ENCODE results near the gene GLIPR1L2.
"Not testable (repeated sequence)": the region's sequence is repeated elsewhere in the genome, so short reads cannot be mapped to it uniquely, and the experiment has no call there.

GLIPR1L2 gene

DNA sequence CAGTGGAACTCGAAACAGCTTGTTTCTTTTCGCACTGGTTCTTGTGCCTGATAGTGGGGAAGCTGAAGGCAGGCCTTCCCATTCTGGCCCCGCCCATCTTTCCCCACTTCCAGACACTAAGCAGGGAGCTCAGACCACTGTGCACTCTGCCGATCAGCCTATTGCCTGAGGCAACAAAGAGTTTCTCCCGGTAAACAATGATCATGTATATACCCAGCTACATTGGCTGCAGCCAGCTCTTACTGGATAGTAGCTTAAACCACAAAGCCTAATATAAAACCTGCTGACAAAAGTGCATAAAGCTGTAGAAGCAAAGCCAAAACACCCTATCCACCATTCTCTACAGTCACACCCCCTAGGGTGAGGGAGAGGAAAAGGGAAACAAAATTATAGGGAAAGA lies 65.0 kb downstream of the GLIPR1L2 start:
- Histone ChIP-seq H3K4me1 (ENCODE audit: control insufficient read depth, insufficient read depth, low read length) (no peaks in the 10 kb centered on the region), H3K27me3 (ENCODE audit: control insufficient read depth, insufficient read depth, low read length) (no peaks in the 10 kb centered on the region), H3K9ac (ENCODE audit: low read length) (no peak overlapping the region), H3K9me3 (ENCODE audit: control insufficient read depth, low read length) (no peaks in the 10 kb centered on the region), H3K4me3 (ENCODE audit: low read length) (no peak overlapping the region), H3K36me3 (ENCODE audit: control insufficient read depth, insufficient read depth, low read length) (no peaks in the 10 kb centered on the region)

DNA sequence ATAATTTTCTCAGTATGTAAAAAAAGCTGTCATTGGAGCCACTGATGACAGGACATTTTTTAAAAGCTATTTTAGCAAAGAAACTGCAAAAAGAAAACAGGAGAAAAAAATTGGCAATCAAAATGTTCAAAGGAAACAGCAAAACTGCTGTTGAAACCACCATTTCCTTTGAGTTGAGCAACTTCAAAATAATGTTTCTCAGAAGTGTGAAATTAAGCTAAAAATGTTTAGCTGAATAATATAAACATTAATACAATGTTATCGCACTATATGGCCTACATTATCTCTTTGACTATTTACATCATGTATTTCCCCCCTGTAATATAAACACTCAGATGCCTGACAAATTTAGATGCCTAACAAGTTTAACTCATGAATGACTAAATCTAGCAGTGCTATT lies 66.3 kb downstream of the GLIPR1L2 start:
- Histone ChIP-seq H3K9me3 (ENCODE audit: control insufficient read depth, low read length) (no peaks in the 10 kb centered on the region), H3K27me3 (ENCODE audit: control insufficient read depth, insufficient read depth, low read length) (no peaks in the 10 kb centered on the region), H3K9ac (ENCODE audit: low read length) (no peak overlapping the region), H3K4me3 (ENCODE audit: low read length) (no peak overlapping the region), H3K36me3 (ENCODE audit: control insufficient read depth, insufficient read depth, low read length) (no peaks in the 10 kb centered on the region), H3K4me1 (ENCODE audit: control insufficient read depth, insufficient read depth, low read length) (no peaks in the 10 kb centered on the region)

DNA sequence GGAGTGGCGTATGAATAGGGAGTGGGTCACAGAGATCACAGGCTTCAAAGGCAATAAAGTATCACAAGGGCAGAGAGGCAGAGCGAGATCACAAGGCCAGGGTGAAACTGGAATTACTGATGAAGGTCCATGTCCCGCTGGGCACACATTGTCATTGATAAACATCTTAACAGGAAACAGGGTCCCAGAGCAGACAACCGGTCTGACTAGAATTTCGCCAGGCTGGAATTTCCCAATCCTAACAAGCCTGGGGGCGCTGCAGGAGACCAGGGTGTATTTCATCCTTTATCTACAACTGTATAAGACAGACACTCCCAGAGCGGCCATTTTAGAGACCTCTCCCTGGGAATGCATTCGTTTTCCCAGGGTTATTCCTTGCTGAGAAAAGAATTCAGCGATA lies 67.0 kb downstream of the GLIPR1L2 start:
- not testable (repeated sequence) for H3K9me3 ChIP-seq (ENCODE audit: control insufficient read depth, low read length); H3K27me3 ChIP-seq (ENCODE audit: control insufficient read depth, insufficient read depth, low read length); H3K36me3 ChIP-seq (ENCODE audit: control insufficient read depth, insufficient read depth, low read length); H3K4me1 ChIP-seq (ENCODE audit: control insufficient read depth, insufficient read depth, low read length); H3K4me3 ChIP-seq (ENCODE audit: low read length); H3K9ac ChIP-seq (ENCODE audit: low read length)

DNA sequence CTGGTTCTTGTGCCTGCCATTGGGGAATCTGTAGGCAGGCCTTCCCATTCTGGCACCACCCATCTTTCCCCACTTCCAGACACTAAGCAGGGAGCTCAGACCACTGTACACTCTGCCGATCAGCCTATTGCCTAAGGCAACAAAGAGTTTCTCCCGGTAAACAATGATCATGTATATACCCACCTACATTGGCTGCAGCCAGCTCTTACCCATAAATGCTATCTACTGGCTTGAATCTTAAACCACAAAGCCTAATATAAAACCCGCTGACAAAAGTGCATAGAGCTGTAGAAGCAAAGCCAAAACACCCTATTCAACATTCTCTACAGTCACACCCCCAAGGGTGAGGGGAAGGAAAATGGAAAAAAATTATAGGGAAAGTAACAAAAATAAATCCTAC lies 68.9 kb downstream of the GLIPR1L2 start:
- H3K36me3 ChIP-seq (ENCODE audit: control insufficient read depth, insufficient read depth, low read length): no peaks in the 10 kb centered on the region

DNA sequence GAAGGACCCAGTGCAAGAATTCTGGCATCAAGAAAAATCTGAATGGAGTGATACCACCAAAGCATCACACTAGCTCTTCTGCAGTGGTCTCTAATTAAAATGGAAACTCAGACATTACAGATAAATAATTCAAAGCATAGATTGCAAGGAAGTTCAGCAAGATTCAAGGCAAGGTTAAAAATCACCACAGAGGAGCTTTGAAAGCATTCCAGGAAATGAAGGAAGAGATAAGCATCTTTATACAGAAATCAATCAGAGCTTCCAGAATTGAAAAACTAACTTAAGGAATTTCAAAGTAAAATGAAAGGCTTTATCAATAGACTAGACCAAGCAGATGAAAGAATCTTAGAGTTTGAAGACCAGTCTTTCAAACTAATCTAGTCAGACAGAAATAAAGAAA lies 69.3 kb downstream of the GLIPR1L2 start:
- no peak overlapping the region for H3K9ac ChIP-seq (ENCODE audit: low read length)
- no peaks in the 10 kb centered on the region for H3K4me1 ChIP-seq (ENCODE audit: control insufficient read depth, insufficient read depth, low read length)
- no peaks in the 10 kb centered on the region for H3K9me3 ChIP-seq (ENCODE audit: control insufficient read depth, low read length)
- H3K36me3 ChIP-seq (ENCODE audit: control insufficient read depth, insufficient read depth, low read length): no peaks in the 10 kb centered on the region
- no peak overlapping the region for H3K4me3 ChIP-seq (ENCODE audit: low read length)
- H3K27me3 ChIP-seq (ENCODE audit: control insufficient read depth, insufficient read depth, low read length): no peaks in the 10 kb centered on the region

More for the DNA sequence above, 68.9 kb downstream of the GLIPR1L2 start:
- Histone ChIP-seq H3K9ac (ENCODE audit: low read length) (no peak overlapping the region), H3K4me3 (ENCODE audit: low read length) (no peak overlapping the region), H3K9me3 (ENCODE audit: control insufficient read depth, low read length) (no peaks in the 10 kb centered on the region), H3K27me3 (ENCODE audit: control insufficient read depth, insufficient read depth, low read length) (no peaks in the 10 kb centered on the region), H3K4me1 (ENCODE audit: control insufficient read depth, insufficient read depth, low read length) (no peaks in the 10 kb centered on the region)

DNA sequence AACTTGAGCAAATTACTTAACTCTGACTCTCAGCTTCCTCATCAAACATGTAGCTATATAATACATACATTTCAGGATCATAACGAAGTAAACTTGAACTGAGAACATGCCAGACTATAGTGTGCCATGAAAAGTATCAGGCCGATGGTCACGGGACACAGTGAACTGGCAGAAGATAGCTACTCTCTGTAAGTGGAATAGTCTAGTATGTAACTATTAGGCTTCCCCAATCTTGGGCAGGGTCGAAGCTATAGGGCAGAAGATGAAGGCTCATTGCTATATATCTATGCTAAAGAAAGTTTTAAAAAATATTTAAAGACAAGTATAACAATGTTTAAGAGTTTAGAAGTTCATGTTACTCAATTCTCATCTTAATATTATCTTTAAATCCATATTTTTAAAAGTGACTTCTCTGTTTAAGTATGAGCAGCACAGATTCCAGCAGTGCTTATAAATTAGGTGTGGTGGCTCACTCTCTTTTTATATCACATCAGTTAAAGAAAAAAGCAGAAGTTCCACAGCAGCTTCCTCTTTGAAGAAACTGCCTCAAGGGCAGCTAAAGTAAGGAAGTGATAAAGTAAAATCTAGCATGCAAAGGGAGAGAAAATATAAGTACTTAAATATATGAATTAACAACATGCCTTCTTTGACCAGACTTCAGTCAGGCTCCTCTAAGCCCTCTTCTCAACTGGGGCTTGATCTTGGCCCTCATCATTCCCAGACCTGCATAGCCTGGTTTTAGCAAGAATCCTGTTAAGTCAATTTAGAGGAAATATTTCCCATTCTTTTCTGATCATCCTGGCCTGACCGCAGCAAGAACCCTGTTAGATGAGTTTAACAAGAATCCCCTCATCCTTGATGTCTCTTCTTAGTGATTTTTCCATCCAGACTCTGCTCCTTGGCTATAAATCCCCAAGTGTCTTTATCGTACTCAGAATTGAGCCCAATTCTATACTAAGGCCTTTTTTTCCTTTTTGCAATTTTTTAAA lies 81.3 kb downstream of the GLIPR1L2 start:
- Histone ChIP-seq H3K27me3 (ENCODE audit: control insufficient read depth, insufficient read depth, low read length) (peaks cover 2% of the 10 kb centered on the region), H3K9me3 (ENCODE audit: control insufficient read depth, low read length) (no peaks in the 10 kb centered on the region), H3K36me3 (ENCODE audit: control insufficient read depth, insufficient read depth, low read length) (no peaks in the 10 kb centered on the region), H3K4me1 (ENCODE audit: control insufficient read depth, insufficient read depth, low read length) (no peaks in the 10 kb centered on the region), H3K9ac (ENCODE audit: low read length) (no peak overlapping the region), H3K4me3 (ENCODE audit: low read length) (no peak overlapping the region)

DNA sequence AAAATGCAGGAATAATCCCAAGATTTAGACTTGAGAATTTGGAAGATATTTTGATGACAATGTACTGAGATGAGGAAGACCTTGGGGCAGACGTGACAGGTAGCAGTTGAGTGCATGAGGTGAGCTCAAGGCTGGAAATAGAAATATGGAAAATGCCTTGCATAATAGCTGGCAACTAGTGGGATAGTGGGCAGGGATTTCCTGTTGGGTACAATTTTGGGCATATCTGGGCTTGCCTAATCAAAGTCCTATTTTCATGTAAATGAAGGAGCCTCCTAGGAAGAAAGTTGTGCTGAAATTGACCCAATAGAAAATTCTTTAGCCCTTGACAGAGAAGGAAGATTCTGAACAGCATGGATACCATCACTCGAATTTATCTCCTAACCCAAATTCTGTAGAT lies 83.2 kb downstream of the GLIPR1L2 start:
- H3K36me3 ChIP-seq (ENCODE audit: control insufficient read depth, insufficient read depth, low read length): no peaks in the 10 kb centered on the region
- no peak overlapping the region for H3K4me3 ChIP-seq (ENCODE audit: low read length)
- H3K4me1 ChIP-seq (ENCODE audit: control insufficient read depth, insufficient read depth, low read length): no peaks in the 10 kb centered on the region
- H3K9me3 ChIP-seq (ENCODE audit: control insufficient read depth, low read length): no peaks in the 10 kb centered on the region
- peaks cover 2% of the 10 kb centered on the region for H3K27me3 ChIP-seq (ENCODE audit: control insufficient read depth, insufficient read depth, low read length)
- H3K9ac ChIP-seq (ENCODE audit: low read length): no peak overlapping the region

DNA sequence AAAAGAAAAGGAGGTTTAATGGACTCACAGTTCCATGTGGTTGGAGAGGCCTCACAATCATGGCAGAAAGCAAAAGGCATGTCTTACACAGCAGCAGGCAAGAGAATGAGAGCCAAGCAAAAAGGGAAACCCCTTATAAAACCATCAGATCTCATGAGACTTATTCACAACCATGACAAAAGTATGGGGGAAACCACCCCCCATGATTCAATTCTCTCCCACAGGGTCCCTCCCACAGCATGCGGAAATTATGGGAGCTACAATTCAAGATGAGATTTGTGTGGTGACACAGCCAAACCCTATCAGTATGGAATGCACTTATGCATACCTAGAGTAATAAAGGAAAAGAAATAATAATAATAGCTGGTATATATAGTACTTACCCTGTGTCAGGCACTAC lies 85.2 kb downstream of the GLIPR1L2 start:
- no peaks in the 10 kb centered on the region for H3K36me3 ChIP-seq (ENCODE audit: control insufficient read depth, insufficient read depth, low read length)
- peaks cover 2% of the 10 kb centered on the region for H3K27me3 ChIP-seq (ENCODE audit: control insufficient read depth, insufficient read depth, low read length)
- no peak overlapping the region for H3K9ac ChIP-seq (ENCODE audit: low read length)
- H3K4me1 ChIP-seq (ENCODE audit: control insufficient read depth, insufficient read depth, low read length): no peaks in the 10 kb centered on the region
- no peaks in the 10 kb centered on the region for H3K9me3 ChIP-seq (ENCODE audit: control insufficient read depth, low read length)
- H3K4me3 ChIP-seq (ENCODE audit: low read length): no peak overlapping the region

DNA sequence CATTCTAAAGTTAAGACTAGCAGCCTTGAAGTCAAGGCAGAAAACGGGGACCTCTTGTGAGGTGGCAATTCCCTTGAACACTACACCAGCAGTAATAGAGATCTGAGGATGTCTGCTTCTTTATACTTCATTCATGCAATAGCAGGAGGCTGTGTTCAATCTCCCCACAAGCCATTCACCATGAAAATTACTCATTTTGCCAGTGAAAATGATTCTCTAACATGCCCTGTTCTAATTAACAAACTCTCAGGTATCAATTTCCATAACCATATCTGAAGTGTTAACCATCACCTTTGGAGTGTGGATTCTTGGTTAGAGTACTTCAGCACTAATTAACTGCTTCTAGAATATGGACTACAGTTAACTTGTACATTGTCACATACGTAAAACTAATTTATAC lies 86.2 kb downstream of the GLIPR1L2 start:
- Histone ChIP-seq H3K4me1 (ENCODE audit: control insufficient read depth, insufficient read depth, low read length) (no peaks in the 10 kb centered on the region), H3K9ac (ENCODE audit: low read length) (no peak overlapping the region), H3K27me3 (ENCODE audit: control insufficient read depth, insufficient read depth, low read length) (no peaks in the 10 kb centered on the region), H3K4me3 (ENCODE audit: low read length) (no peak overlapping the region), H3K9me3 (ENCODE audit: control insufficient read depth, low read length) (no peaks in the 10 kb centered on the region), H3K36me3 (ENCODE audit: control insufficient read depth, insufficient read depth, low read length) (no peaks in the 10 kb centered on the region)

DNA sequence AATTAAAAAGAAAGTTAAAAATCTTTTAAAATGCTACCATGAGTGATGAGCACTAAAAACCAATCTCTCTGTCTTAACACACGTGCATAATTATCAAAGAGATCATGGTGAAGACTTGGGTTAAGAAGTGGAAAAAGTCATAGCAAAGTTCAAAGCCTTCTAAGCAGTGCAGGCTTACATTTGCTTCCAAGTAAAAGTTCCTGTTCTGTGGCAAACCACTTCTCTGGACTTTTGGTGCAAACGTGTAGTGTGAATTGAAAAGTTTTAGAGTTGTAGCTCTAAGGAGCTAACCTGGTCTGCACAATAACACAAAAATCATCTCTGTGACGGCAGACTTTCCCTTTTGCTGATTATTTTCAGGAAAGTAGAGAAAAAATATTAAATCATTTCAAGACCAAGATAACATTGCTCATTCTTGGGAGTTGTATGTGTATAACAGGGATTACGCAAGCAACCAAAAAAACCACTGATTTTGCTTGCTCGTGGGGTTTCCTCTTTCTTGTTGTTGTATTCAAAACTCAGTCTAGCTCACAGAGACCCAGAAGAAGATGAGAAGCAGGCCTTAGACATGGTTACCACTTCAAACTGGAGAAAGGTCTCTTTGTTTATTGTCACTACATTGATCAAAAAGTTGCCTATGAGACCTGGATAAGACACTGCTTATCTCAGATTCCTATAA lies 87.4 kb downstream of the GLIPR1L2 start:
- Histone ChIP-seq H3K36me3 (ENCODE audit: control insufficient read depth, insufficient read depth, low read length) (no peaks in the 10 kb centered on the region), H3K4me3 (ENCODE audit: low read length) (no peak overlapping the region), H3K4me1 (ENCODE audit: control insufficient read depth, insufficient read depth, low read length) (no peaks in the 10 kb centered on the region), H3K9ac (ENCODE audit: low read length) (no peak overlapping the region), H3K9me3 (ENCODE audit: control insufficient read depth, low read length) (no peaks in the 10 kb centered on the region), H3K27me3 (ENCODE audit: control insufficient read depth, insufficient read depth, low read length) (no peaks in the 10 kb centered on the region)

DNA sequence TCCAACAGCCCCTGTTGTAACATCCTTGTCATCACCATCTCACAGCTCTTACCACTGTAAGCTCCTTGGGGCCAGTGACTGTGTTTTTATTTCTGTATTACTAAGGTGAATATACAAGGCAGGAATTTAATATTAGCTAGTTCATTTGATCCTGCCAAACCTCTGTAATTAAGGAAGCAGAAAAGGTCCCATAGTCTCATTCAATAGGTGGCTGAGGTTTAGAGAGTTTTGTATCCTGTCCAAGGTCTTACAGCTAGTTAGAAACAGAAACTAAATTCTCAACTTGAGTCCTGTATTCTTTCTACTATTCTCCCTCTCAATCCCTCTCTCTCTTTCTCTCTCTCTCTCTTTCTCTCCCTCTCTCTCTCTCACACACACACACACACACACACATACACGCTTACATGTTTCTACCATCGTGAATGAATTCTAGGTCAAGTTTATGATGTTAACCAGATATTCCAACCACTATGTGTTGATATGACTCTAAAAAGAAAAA lies 89.1 kb downstream of the GLIPR1L2 start:
- Histone ChIP-seq H3K9ac (ENCODE audit: low read length) (peak overlapping the region; percentile 69), H3K36me3 (ENCODE audit: control insufficient read depth, insufficient read depth, low read length) (no peaks in the 10 kb centered on the region), H3K4me3 (ENCODE audit: low read length) (no peak overlapping the region), H3K27me3 (ENCODE audit: control insufficient read depth, insufficient read depth, low read length) (no peaks in the 10 kb centered on the region), H3K9me3 (ENCODE audit: control insufficient read depth, low read length) (no peaks in the 10 kb centered on the region), H3K4me1 (ENCODE audit: control insufficient read depth, insufficient read depth, low read length) (no peaks in the 10 kb centered on the region)

DNA sequence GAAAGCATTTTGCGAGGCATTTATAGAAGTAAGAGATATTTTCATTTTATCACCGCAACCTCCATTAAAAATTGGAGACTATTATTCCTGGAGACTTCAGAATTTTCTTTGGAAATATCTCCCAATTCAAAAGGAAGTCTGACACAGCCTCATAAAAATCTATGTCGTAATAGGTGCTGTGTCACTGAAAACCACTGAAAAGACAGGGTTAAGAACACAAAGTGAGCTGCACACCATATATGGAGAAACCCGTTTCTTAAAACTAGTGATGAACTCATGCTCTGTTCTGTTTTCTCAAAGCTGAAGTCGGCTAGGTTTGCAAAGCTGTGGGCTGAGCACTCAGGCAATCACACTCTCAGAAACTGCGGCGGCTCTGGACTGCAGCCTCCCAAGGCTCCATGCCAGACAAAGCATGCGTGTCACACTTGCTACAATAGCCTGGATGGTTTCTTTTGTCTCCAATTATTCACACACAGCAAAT lies 89.6 kb downstream of the GLIPR1L2 start, which contains the start of gene GLIPR1:
Gene GLIPR1, plus strand, starts transcription at position 287 of the 481 bp plus-strand sequence. Its CDS starts 126 bp downstream, at position 413.
- no peaks in the 10 kb centered on the region for H3K36me3 ChIP-seq (ENCODE audit: control insufficient read depth, insufficient read depth, low read length)
- no peaks in the 10 kb centered on the region for H3K4me1 ChIP-seq (ENCODE audit: control insufficient read depth, insufficient read depth, low read length)
- H3K27me3 ChIP-seq (ENCODE audit: control insufficient read depth, insufficient read depth, low read length): no peaks in the 10 kb centered on the region
- H3K4me3 ChIP-seq (ENCODE audit: low read length): peak within 1 kb of the TSS; percentile 42
- peak within 1 kb of the TSS; percentile 69 for H3K9ac ChIP-seq (ENCODE audit: low read length)
- no peaks in the 10 kb centered on the region for H3K9me3 ChIP-seq (ENCODE audit: control insufficient read depth, low read length)

Measured in mucosa of stomach (tissue), 1 donor.